AG10803 (cell line): ENCODE measurements around the gene TTLL5.
"Not testable (repeated sequence)": the region's sequence is repeated elsewhere in the genome, so short reads cannot be mapped to it uniquely, and the experiment has no call there.

Experiments used
- DNase-seq: peaks from one replicate; pipeline ENCODE4 v3.0.0; 2010; ENCODE audit warnings: low read depth
- H3K4me3 ChIP-seq: 2 replicates; pipeline ENCODE4 v1.5.1; 2011; ENCODE audit warnings: mild to moderate bottlenecking, low read length, control low read depth
- TF ChIP-seq, protein P1 (sequence below): conservative IDR thresholded peaks from 2 replicates; pipeline ENCODE4 v1.5.1; 2011; ENCODE audit warnings: mild to moderate bottlenecking, low read length, control low read depth, inconsistent platforms

TTLL5 gene

DNA sequence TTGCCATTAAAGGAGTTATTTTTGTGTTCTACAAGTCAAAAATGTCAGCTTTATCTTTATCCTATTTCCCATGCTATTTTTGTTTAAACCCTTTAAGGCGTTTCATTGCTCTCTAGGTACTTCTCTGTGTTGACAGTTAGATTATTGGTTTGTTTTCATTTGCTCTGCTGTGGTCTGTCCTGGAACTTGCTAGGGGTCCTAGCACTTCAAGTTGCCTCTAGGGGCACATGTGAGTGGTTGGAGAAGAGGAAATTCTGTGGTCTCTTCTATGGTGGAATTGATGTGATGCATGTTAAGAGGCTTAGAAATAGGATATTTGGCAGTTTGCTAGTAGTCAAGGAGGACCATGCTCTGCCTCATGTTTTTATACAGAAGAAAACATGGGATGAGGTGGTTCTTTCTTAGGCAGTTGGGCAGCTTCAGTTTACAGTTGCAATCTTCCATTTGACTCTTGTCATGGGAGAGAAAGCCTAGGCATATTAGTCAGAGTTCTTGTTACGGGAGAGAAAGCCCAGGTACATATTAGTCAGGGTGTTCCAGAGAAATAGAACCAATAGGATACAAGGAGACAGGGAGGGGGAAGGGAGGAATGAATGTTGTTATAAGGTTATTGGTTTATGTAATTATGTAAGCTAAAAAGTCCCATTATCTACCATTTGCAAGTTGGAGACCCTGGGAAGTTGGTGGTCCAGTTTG, 14.4 kb downstream of the TTLL5 start:
- no peak overlapping the region for H3K4me3 ChIP-seq
- no peak for DNase-seq
- TF ChIP-seq, protein P1, sequence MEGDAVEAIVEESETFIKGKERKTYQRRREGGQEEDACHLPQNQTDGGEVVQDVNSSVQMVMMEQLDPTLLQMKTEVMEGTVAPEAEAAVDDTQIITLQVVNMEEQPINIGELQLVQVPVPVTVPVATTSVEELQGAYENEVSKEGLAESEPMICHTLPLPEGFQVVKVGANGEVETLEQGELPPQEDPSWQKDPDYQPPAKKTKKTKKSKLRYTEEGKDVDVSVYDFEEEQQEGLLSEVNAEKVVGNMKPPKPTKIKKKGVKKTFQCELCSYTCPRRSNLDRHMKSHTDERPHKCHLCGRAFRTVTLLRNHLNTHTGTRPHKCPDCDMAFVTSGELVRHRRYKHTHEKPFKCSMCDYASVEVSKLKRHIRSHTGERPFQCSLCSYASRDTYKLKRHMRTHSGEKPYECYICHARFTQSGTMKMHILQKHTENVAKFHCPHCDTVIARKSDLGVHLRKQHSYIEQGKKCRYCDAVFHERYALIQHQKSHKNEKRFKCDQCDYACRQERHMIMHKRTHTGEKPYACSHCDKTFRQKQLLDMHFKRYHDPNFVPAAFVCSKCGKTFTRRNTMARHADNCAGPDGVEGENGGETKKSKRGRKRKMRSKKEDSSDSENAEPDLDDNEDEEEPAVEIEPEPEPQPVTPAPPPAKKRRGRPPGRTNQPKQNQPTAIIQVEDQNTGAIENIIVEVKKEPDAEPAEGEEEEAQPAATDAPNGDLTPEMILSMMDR, result no peak

DNA sequence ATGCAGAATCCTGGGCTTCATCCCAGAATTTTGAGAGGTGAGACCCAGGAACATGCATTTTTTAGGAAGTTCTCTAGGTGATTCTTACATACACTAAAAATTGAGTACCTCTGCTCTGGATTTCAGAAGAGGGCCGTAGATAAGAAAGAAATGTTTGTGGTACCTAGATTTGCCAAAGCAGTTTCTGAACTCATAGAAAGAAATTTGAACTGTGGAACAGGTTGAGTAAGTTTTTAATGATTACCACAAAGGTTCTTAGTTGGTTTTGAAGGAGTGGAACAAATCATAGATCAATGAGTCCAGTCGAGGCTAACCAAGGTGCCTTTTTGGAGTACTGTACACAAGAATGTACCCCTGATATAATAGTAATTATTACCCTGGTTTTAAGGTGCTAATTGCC, 24.9 kb downstream of the TTLL5 start:
- no peak for DNase-seq
- H3K4me3 ChIP-seq, result no peak overlapping the region
- TF ChIP-seq, protein P1, result no peak

DNA sequence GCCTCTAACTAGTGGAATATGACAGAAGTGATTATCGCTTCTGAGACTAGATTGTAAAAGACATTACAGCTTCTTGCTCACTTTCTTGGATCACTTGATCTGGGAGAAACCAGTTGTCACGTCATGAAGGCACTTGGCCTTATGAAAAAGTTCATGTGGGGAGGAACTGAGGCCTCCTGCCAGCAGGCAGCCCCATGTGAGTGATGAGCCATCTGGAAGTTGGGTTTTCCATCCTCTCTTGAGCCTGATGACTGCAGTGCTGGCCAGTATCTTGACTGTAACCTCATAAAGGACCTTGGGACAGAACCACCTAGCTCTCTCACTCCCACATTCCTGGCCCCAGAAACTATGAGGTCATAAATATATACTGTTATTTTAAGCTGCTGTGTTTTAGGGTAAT, 28.0 kb downstream of the TTLL5 start:
- DNase-seq, result peak; percentile 65
- no peak overlapping the region for H3K4me3 ChIP-seq
- TF ChIP-seq, protein P1, result no peak

DNA sequence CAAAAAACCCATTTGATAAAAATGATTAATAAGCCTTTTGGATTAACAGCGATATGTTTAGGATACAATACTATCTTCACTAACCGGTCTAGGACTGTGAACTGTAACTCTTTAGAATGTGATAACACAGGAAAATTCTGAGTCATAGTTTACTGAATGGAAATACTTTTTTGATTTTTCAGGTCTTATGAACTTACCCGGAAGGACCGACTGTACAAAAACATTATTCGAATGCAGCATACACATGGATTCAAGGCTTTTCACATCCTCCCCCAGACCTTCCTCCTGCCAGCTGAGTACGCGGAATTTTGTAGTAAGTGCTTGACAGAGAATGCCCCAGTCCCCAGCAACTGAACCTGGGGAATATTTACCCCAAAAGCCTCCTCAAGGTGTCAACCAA, 29.0 kb downstream of the TTLL5 start:
- no peak overlapping the region for H3K4me3 ChIP-seq
- no peak for DNase-seq
- TF ChIP-seq, protein P1, result no peak

DNA sequence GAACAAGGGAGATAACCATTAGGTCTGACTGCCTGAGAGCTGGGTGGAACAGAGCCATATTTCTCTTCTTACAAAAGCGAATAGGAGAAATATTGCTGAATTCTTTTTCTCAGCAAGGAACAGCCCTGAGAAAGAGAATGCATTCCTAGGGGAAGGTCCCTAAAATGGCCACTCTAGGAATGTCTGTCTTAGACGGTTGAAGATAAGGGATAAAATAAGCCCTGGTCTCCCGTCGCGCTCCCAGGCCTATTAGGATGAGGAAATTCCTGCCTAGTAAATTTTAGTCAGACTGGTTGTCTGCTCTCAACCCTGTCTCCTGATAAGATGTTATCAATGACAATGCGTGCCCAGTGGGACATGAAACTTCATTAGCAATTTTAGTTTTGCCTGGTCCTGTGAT, 34.0 kb downstream of the TTLL5 start:
- DNase-seq, H3K4me3 ChIP-seq: not testable (repeated sequence)

DNA sequence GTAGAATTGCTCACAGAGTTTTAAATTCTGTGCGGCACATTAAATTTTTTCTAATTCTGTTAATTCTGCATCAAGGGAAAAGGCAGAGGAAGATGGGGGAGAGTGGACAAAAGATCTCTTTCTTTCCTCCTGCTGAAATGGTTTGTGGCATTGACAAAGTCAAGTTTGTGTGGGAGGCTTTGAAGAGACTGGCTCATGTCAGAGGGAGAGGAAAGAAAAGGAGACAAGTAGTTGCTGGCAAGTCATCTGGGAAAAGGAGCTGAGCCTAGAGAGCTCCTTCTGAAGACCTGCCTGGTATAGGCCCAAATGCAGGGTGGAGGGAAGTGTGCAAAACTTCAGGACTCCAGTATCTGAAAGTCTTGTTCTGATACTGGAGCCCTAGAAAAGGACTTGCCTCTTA, 36.3 kb downstream of the TTLL5 start:
- DNase-seq, result no peak
- TF ChIP-seq, protein P1, result no peak
- no peak overlapping the region for H3K4me3 ChIP-seq

DNA sequence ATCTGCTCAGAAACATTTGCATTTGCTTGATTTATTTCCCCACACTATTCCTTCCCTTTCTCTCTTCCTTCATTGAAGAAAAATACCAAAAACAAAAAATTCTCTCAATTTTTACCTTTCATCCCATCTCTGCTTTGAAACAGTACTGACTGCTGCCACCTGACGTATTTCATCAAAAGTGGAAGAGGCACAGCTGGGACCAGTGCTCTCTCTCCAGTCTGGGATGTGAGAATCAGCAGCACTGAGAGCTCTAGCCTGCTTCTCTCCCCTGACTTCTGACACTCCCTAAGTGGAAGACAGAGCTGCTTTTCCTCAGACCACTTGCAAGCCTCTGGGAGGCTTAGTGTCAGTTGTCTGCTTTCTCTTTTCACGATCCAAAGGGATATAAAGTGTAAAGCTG, 36.9 kb downstream of the TTLL5 start:
- TF ChIP-seq, protein P1, result no peak
- H3K4me3 ChIP-seq, result no peak overlapping the region
- DNase-seq, result no peak
